ENCODE results near the gene AKAP6.

The AKAP6 gene

DNA sequence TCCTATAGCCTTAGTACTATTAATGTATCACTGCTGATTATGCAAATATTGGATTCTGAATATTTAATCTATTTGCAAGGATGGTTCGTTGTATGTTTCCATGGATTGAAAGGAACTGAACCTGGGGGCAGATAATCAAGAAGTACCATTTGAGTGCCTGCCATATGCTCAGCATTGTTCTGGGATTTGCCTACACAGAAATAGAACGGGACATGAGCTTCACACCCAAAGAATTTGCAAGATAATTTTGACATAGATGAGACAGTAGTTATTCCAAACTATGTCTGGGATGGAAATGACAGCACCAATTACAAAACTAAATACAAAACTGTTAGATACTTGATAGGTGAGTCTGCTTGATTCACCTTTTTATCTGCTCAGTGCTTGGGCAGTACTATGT lies 476.9 kb downstream of the AKAP6 start:
- Histone ChIP-seq H3K36me3 (ENCODE audit: insufficient read depth, low read length) (peaks cover 4% of the 10 kb centered on the region), H3K9ac (ENCODE audit: low read length) (no peak overlapping the region), H3K27ac (ENCODE audit: low read depth, low read length) (no peak overlapping the region), H3K9me3 (ENCODE audit: low read length) (no peaks in the 10 kb centered on the region), H3K27me3 (ENCODE audit: control insufficient read depth in 1 of 2, insufficient read depth in 2 of 2, low read length in 2 of 2) (no peaks in the 10 kb centered on the region), H3K4me3 (ENCODE audit: low read depth in 1 of 2, low read length in 2 of 2) (no peak overlapping the region), H3K4me1 (ENCODE audit: insufficient read depth, low read length) (peaks cover 11% of the 10 kb centered on the region)

DNA sequence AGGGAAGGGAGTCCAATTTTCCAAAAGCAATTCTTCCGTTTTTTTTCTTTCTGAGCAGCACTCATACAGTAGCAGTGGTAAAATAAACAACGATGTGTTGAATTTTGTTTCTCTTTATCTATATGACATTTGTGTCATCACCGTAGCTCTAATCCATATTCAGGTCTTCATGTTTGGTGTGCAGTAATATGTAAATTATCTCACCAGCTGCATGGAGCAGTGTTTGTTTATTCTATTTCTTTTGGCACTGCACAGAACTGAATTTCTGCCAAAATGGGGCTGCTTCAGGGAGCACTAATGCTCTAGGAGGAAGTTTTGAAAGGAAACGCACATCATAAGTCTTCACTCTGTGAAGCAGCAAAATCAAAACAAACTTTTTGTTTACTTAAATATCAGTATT lies 479.5 kb downstream of the AKAP6 start:
- Histone ChIP-seq H3K27ac (ENCODE audit: low read depth, low read length) (no peak overlapping the region), H3K4me1 (ENCODE audit: insufficient read depth, low read length) (peaks cover 11% of the 10 kb centered on the region), H3K36me3 (ENCODE audit: insufficient read depth, low read length) (peaks cover 4% of the 10 kb centered on the region)

DNA sequence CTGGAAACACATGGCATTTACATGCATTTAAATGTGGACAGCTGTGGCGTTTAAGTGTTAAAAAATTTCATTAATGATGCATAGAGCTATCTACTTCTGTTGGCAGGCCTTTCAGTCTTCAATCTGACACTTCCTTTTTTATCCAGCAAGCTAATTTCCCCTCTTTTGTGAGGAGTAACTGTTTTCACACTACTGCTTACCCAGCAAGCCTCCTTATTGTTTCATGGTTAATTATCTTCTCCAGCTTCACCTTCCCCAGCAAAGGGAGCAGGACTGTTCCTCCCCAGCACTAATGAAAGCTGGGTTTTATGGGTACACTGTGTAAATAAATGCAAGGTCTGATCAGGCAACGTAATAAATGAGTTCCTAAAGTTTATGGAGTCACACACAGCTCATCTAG lies 480.2 kb downstream of the AKAP6 start:
- Histone ChIP-seq H3K27ac (ENCODE audit: low read depth, low read length) (no peak overlapping the region), H3K9me3 (ENCODE audit: low read length) (no peaks in the 10 kb centered on the region), H3K9ac (ENCODE audit: low read length) (no peak overlapping the region), H3K4me1 (ENCODE audit: insufficient read depth, low read length) (peaks cover 11% of the 10 kb centered on the region), H3K27me3 (ENCODE audit: control insufficient read depth in 1 of 2, insufficient read depth in 2 of 2, low read length in 2 of 2) (no peaks in the 10 kb centered on the region), H3K36me3 (ENCODE audit: insufficient read depth, low read length) (peaks cover 4% of the 10 kb centered on the region), H3K4me3 (ENCODE audit: low read depth in 1 of 2, low read length in 2 of 2) (no peak overlapping the region)

More for the DNA sequence above, 479.5 kb downstream of the AKAP6 start:
- Histone ChIP-seq H3K27me3 (ENCODE audit: control insufficient read depth in 1 of 2, insufficient read depth in 2 of 2, low read length in 2 of 2) (no peaks in the 10 kb centered on the region), H3K4me3 (ENCODE audit: low read depth in 1 of 2, low read length in 2 of 2) (peak overlapping the region in 1 of 2 donors; percentile 21), H3K9me3 (ENCODE audit: low read length) (no peaks in the 10 kb centered on the region), H3K9ac (ENCODE audit: low read length) (peak overlapping the region; percentile 4)

DNA sequence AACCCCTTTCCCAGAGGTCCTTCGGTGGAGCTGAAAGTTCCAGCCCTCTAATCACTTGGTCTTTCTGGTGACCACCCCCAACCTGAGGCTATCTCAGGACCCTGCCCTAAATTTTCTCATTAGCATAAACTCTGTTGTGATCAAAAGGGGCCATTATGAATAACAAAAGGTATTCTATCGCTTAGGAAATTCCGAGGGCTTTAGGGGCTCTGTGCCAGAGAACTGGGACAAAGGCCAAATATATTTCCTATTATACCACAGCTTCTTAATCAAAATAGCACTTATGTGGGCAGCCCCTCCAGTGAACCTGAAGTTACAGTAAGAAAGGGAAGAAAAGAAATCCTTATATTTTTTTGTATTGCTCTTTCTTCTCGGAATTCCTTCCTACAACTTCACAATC lies 484.3 kb downstream of the AKAP6 start:
- no peaks in the 10 kb centered on the region for H3K36me3 ChIP-seq (ENCODE audit: insufficient read depth, low read length)
- H3K4me3 ChIP-seq (ENCODE audit: low read depth in 1 of 2, low read length in 2 of 2) = no peak overlapping the region
- H3K9ac ChIP-seq (ENCODE audit: low read length) = no peak overlapping the region
- H3K27me3 ChIP-seq (ENCODE audit: control insufficient read depth in 1 of 2, insufficient read depth in 2 of 2, low read length in 2 of 2) = no peaks in the 10 kb centered on the region
- H3K9me3 ChIP-seq (ENCODE audit: low read length) = no peaks in the 10 kb centered on the region
- no peak overlapping the region for H3K27ac ChIP-seq (ENCODE audit: low read depth, low read length)
- H3K4me1 ChIP-seq (ENCODE audit: insufficient read depth, low read length) = peaks cover 2% of the 10 kb centered on the region

DNA sequence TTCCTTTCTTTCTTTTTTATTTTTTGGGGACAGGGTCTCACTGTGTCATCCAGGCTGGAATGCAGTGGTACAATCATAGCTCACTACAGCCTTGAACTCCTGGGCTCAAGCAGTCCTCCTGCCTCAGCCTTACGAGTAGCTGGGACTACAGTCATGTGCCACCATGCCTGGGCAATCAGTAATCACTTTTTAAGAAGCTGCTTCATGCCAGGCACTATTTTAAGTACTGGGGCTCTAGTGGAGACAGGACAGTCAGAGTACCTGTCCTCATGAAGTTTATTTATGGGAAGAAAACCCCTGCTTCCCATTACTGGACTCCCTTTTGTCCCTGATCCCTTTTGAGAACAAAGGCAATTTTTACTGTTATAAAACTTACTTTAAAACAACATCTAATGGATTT lies 485.6 kb downstream of the AKAP6 start:
- H3K27me3 ChIP-seq (ENCODE audit: control insufficient read depth in 1 of 2, insufficient read depth in 2 of 2, low read length in 2 of 2) = no peaks in the 10 kb centered on the region
- no peak overlapping the region for H3K27ac ChIP-seq (ENCODE audit: low read depth, low read length)
- H3K4me3 ChIP-seq (ENCODE audit: low read depth in 1 of 2, low read length in 2 of 2) = no peak overlapping the region
- H3K9me3 ChIP-seq (ENCODE audit: low read length) = no peaks in the 10 kb centered on the region
- peaks cover 9% of the 10 kb centered on the region for H3K4me1 ChIP-seq (ENCODE audit: insufficient read depth, low read length)
- no peak overlapping the region for H3K9ac ChIP-seq (ENCODE audit: low read length)
- no peaks in the 10 kb centered on the region for H3K36me3 ChIP-seq (ENCODE audit: insufficient read depth, low read length)

DNA sequence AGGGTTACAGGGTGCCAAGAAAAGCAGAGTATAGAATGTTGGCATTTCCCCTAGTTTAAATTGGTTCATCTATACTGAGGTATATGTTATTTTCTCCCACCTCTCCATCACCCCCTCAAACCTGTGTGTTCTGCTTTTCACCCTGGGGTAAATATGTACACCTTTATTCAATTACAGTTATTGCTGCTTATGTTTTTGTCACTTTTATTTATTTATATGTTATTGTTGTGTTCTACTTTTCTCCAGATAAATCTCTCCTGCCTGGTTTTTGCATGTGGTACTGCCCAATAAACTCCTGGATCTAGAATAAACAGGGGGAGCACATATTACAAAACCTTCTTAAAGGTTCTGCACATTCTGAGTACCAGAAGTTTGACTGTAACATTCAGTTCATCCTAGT lies 487.5 kb downstream of the AKAP6 start:
- no peak overlapping the region for H3K9ac ChIP-seq (ENCODE audit: low read length)
- H3K27me3 ChIP-seq (ENCODE audit: control insufficient read depth in 1 of 2, insufficient read depth in 2 of 2, low read length in 2 of 2) = no peaks in the 10 kb centered on the region
- H3K27ac ChIP-seq (ENCODE audit: low read depth, low read length) = no peak overlapping the region
- peaks cover 19% of the 10 kb centered on the region for H3K4me1 ChIP-seq (ENCODE audit: insufficient read depth, low read length)
- H3K9me3 ChIP-seq (ENCODE audit: low read length) = no peaks in the 10 kb centered on the region
- H3K4me3 ChIP-seq (ENCODE audit: low read depth in 1 of 2, low read length in 2 of 2) = no peak overlapping the region
- no peaks in the 10 kb centered on the region for H3K36me3 ChIP-seq (ENCODE audit: insufficient read depth, low read length)

DNA sequence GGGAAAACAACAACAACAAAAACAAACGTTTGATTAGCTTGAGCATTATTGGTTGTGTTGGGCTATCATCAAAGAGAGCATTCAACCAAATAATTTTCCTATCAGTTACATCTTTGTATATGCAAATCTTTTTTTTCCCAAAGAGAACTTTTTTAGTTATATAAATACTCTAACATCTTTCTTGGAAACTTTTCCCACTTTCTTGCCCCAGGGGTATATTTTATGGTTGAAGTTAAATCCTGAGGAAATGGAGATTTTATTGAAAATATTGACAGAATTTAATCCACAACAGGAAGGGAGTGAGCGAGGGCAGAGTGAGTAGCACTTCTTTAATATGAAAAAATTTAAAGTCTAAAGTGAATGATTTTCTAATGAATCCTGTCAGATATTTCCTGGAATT lies 488.7 kb downstream of the AKAP6 start:
- Histone ChIP-seq H3K9me3 (ENCODE audit: low read length) (no peaks in the 10 kb centered on the region), H3K4me3 (ENCODE audit: low read depth in 1 of 2, low read length in 2 of 2) (no peak overlapping the region), H3K27ac (ENCODE audit: low read depth, low read length) (no peak overlapping the region), H3K36me3 (ENCODE audit: insufficient read depth, low read length) (no peaks in the 10 kb centered on the region), H3K27me3 (ENCODE audit: control insufficient read depth in 1 of 2, insufficient read depth in 2 of 2, low read length in 2 of 2) (no peaks in the 10 kb centered on the region), H3K4me1 (ENCODE audit: insufficient read depth, low read length) (peaks cover 19% of the 10 kb centered on the region), H3K9ac (ENCODE audit: low read length) (no peak overlapping the region)

DNA sequence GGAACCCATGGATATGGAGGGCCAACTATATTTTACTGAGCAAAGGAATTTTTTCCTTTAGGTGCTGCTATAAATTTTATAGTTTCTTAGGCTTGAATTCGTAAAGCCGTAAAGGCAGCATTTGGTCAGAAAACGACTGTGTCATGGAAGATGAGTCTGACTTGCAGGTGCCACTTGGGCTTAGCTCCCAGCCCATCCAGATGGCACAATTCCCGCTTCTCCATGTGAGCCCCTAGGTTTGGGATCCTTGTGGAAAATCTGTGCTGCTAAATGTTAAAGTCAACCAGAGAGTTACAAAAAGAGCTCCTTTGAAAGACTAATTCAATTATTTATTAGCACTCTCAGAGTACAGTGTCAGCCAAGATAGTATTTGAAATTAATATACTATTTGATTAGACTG lies 489.5 kb downstream of the AKAP6 start:
- Histone ChIP-seq H3K4me1 (ENCODE audit: insufficient read depth, low read length) (peaks cover 19% of the 10 kb centered on the region), H3K27ac (ENCODE audit: low read depth, low read length) (peak overlapping the region; percentile 24), H3K9ac (ENCODE audit: low read length) (no peak overlapping the region), H3K27me3 (ENCODE audit: control insufficient read depth in 1 of 2, insufficient read depth in 2 of 2, low read length in 2 of 2) (no peaks in the 10 kb centered on the region), H3K9me3 (ENCODE audit: low read length) (no peaks in the 10 kb centered on the region), H3K4me3 (ENCODE audit: low read depth in 1 of 2, low read length in 2 of 2) (no peak overlapping the region), H3K36me3 (ENCODE audit: insufficient read depth, low read length) (no peaks in the 10 kb centered on the region)

DNA sequence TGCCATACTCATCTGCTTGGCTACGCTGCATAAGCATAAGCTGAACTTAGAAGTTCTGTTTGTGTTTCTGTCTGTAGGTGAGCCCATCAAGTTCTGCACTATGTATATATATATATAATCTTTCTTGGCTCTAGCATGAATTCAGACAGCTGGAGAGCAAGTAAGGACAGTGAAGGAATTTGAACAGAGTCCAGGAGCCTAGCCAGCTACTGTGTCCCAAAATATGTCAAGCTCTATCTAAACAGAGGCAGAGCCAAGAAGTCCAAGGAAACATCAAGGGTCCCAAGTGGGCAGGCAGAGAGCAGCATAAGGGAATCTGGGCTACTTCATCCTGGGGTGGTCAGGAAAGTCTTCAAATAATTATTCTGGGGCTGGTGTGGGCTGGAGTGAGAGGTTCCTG lies 491.1 kb downstream of the AKAP6 start:
- Histone ChIP-seq H3K4me1 (ENCODE audit: insufficient read depth, low read length) (peaks cover 19% of the 10 kb centered on the region), H3K9me3 (ENCODE audit: low read length) (no peaks in the 10 kb centered on the region), H3K9ac (ENCODE audit: low read length) (no peak overlapping the region), H3K27me3 (ENCODE audit: control insufficient read depth in 1 of 2, insufficient read depth in 2 of 2, low read length in 2 of 2) (no peaks in the 10 kb centered on the region), H3K27ac (ENCODE audit: low read depth, low read length) (no peak overlapping the region), H3K4me3 (ENCODE audit: low read depth in 1 of 2, low read length in 2 of 2) (no peak overlapping the region), H3K36me3 (ENCODE audit: insufficient read depth, low read length) (no peaks in the 10 kb centered on the region)

DNA sequence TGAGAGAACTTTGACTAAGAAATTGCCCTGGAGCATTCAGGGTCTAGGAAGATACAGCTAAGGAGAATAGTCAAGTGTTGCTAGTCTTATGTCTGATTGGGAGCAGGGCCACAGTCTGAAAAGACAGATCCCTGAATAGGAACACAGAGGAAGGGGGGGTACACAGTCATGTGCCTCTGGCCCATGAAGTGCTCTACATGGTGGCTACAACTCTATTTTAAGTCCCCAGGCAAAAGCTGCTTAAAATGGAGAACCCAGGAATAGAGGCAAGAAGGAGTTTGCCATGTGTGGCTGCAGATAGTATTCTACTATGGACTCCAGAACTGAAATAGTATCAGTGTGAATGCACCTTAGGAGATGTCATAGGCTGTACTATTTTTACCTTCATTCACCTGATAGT lies 491.6 kb downstream of the AKAP6 start:
- no peak overlapping the region for H3K4me3 ChIP-seq (ENCODE audit: low read depth in 1 of 2, low read length in 2 of 2)
- H3K27me3 ChIP-seq (ENCODE audit: control insufficient read depth in 1 of 2, insufficient read depth in 2 of 2, low read length in 2 of 2) = no peaks in the 10 kb centered on the region
- no peaks in the 10 kb centered on the region for H3K36me3 ChIP-seq (ENCODE audit: insufficient read depth, low read length)
- H3K27ac ChIP-seq (ENCODE audit: low read depth, low read length) = no peak overlapping the region
- H3K4me1 ChIP-seq (ENCODE audit: insufficient read depth, low read length) = peaks cover 19% of the 10 kb centered on the region
- H3K9me3 ChIP-seq (ENCODE audit: low read length) = no peaks in the 10 kb centered on the region
- H3K9ac ChIP-seq (ENCODE audit: low read length) = no peak overlapping the region

DNA sequence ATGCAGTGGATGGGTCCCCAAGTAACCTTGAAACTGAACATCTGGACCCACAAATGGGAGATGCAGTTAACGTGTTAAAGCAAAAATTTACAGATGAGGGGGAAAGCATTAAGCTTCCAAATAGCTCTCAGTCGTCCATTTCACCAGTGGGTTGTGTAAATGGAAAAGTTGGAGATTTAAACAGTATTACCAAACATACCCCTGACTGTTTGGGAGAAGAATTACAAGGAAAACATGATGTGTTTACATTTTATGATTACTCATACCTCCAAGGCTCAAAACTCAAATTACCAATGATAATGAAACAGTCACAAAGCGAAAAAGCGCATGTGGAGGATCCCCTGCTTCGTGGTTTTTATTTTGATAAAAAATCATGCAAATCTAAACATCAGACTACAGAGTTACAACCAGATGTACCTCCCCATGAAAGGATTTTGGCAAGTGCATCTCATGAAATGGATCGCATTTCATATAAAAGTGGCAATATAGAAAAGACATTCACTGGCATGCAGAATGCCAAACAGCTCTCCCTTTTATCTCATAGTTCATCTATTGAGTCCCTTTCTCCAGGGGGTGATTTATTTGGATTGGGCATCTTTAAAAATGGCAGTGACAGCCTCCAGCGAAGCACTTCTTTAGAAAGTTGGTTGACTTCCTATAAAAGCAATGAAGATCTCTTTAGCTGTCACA lies 493.0 kb downstream of the AKAP6 start:
- no peaks in the 10 kb centered on the region for H3K27me3 ChIP-seq (ENCODE audit: control insufficient read depth in 1 of 2, insufficient read depth in 2 of 2, low read length in 2 of 2)
- no peaks in the 10 kb centered on the region for H3K36me3 ChIP-seq (ENCODE audit: insufficient read depth, low read length)
- H3K27ac ChIP-seq (ENCODE audit: low read depth, low read length) = no peak overlapping the region
- no peak overlapping the region for H3K4me3 ChIP-seq (ENCODE audit: low read depth in 1 of 2, low read length in 2 of 2)
- no peak overlapping the region for H3K9ac ChIP-seq (ENCODE audit: low read length)
- H3K4me1 ChIP-seq (ENCODE audit: insufficient read depth, low read length) = peaks cover 19% of the 10 kb centered on the region
- H3K9me3 ChIP-seq (ENCODE audit: low read length) = no peaks in the 10 kb centered on the region

DNA sequence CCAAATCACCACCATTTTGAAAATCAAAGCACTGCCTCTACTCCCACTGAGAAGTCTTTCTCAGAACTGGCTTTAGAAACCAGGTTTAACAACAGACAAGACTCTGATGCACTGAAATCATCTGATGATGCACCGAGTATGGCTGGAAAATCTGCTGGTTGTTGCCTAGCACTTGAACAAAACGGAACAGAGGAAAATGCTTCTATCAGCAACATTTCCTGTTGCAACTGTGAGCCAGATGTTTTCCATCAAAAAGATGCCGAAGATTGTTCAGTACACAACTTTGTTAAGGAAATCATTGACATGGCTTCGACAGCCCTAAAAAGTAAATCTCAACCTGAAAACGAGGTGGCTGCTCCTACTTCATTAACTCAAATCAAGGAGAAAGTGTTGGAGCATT lies 494.6 kb downstream of the AKAP6 start:
- H3K9ac ChIP-seq (ENCODE audit: low read length) = no peak overlapping the region

More for the DNA sequence above, 494.6 kb downstream of the AKAP6 start:
- H3K27ac ChIP-seq (ENCODE audit: low read depth, low read length) = no peak overlapping the region
- H3K9me3 ChIP-seq (ENCODE audit: low read length) = no peaks in the 10 kb centered on the region
- no peaks in the 10 kb centered on the region for H3K36me3 ChIP-seq (ENCODE audit: insufficient read depth, low read length)
- H3K4me1 ChIP-seq (ENCODE audit: insufficient read depth, low read length) = peaks cover 19% of the 10 kb centered on the region
- no peak overlapping the region for H3K4me3 ChIP-seq (ENCODE audit: low read depth in 1 of 2, low read length in 2 of 2)
- H3K27me3 ChIP-seq (ENCODE audit: control insufficient read depth in 1 of 2, insufficient read depth in 2 of 2, low read length in 2 of 2) = no peaks in the 10 kb centered on the region
